IMR-90 (cell line): ENCODE data around the gene TANGO6. TPM values are rescaled to one million over a fixed set of nuclear protein-coding genes. Genes with fewer than 3 reads are reported as not detected.

Experiments
- ATAC-seq: fragments of 200-7000 bp; cut with Tn5 transposase; 2 replicates; pipeline ENCODE4 v1.9.1; 2020; ENCODE audit warnings: low read depth, mild to moderate bottlenecking, moderate library complexity
- BruUV-seq: library from RNA; stranded (reverse); fragments of 400-500 nt; replicated peaks from 2 replicates; lab custom pipeline; 2021; lab: Mats Ljungman, UMichigan
- CTCF ChIA-PET: fragments of 300-600 bp; formaldehyde crosslinking; extraction: SDS; loops from one replicate; lab custom pipeline; 2021; ENCODE audit warnings: antibody characterized with exemption; lab: Yijun Ruan, JAX
- POLR2A ChIA-PET: fragments of 300-600 bp; sonication (Branson Sonifier 250); formaldehyde crosslinking; loops from one replicate; lab custom pipeline; 2022; ENCODE audit warnings: antibody characterized with exemption; ENCODE audit not compliant: unreplicated experiment; lab: Charles Lee
- DNase-seq: peaks from one replicate; pipeline ENCODE4 v3.0.0; 2013
- H2AFZ ChIP-seq: replicated peaks from 2 replicates; pipeline ENCODE3; 2013; ENCODE audit warnings: low read length, mild to moderate bottlenecking; ENCODE audit not compliant: poor library complexity
- H2AK5ac ChIP-seq: 2 replicates; pipeline ENCODE4 v1.6.1; 2013; ENCODE audit warnings: low read depth, low read length, inconsistent platforms
- H2AK9ac ChIP-seq: replicated peaks from 2 replicates; pipeline ENCODE3; 2013; ENCODE audit warnings: mild to moderate bottlenecking, low read depth, low read length, moderate library complexity; ENCODE audit not compliant: poor library complexity
- H2BK120ac ChIP-seq: 2 replicates; pipeline ENCODE4 v1.6.1; 2013; ENCODE audit warnings: low read depth, low read length, inconsistent platforms
- H2BK15ac ChIP-seq: 3 replicates; pipeline ENCODE4 v1.6.1; 2013; ENCODE audit warnings: low read depth, low read length, inconsistent platforms
- H2BK20ac ChIP-seq: 2 replicates; pipeline ENCODE4 v1.6.1; 2013; ENCODE audit warnings: low read depth, mild to moderate bottlenecking, inconsistent platforms, low read length, moderate library complexity
- H2BK5ac ChIP-seq: 2 replicates; pipeline ENCODE4 v1.6.1; 2013; ENCODE audit warnings: mild to moderate bottlenecking, low read depth, low read length, inconsistent platforms; ENCODE audit not compliant: poor library complexity, severe bottlenecking
- H3K14ac ChIP-seq: replicated peaks from 2 replicates; pipeline ENCODE4 v1.6.1; 2013; ENCODE audit warnings: low read depth, low read length, inconsistent platforms
- H3K18ac ChIP-seq: 2 replicates; pipeline ENCODE4 v1.6.1; 2013; ENCODE audit warnings: low read depth, low read length, control low read depth
- H3K23ac ChIP-seq: 2 replicates; pipeline ENCODE4 v1.6.1; 2013; ENCODE audit warnings: low read depth, low read length, inconsistent platforms
- H3K27ac ChIP-seq: 2 replicates; pipeline ENCODE4 v1.5.1; 2013; ENCODE audit warnings: mild to moderate bottlenecking, control low read depth, low read length; ENCODE audit not compliant: insufficient read depth
- H3K27me3 ChIP-seq: 2 replicates; pipeline ENCODE4 v1.6.1; 2013; ENCODE audit warnings: low read length; ENCODE audit not compliant: control insufficient read depth, insufficient read depth
- H3K36me3 ChIP-seq: 2 replicates; pipeline ENCODE4 v1.6.1; 2013; ENCODE audit warnings: low read length, mixed read lengths; ENCODE audit not compliant: control insufficient read depth, insufficient read depth
- H3K4ac ChIP-seq: 2 replicates; pipeline ENCODE4 v1.6.1; 2013; ENCODE audit warnings: low read depth, low read length, inconsistent platforms
- H3K4me1 ChIP-seq: 2 replicates; pipeline ENCODE4 v1.6.1; 2013; ENCODE audit warnings: low read length, mixed read lengths; ENCODE audit not compliant: control insufficient read depth, insufficient read depth
- H3K4me2 ChIP-seq: 2 replicates; pipeline ENCODE4 v1.6.1; 2013; ENCODE audit warnings: low read depth, mild to moderate bottlenecking, control low read depth, low read length, moderate library complexity
- H3K4me3 ChIP-seq: 2 replicates; pipeline ENCODE4 v1.5.1; 2013; ENCODE audit warnings: low read depth, mild to moderate bottlenecking, control low read depth, low read length, moderate library complexity; ENCODE audit not compliant: insufficient read depth
- H3K56ac ChIP-seq: 2 replicates; pipeline ENCODE4 v1.6.1; 2013; ENCODE audit warnings: low read length, inconsistent platforms; ENCODE audit not compliant: insufficient read depth; ENCODE audit errors: extremely low read depth
- H3K79me1 ChIP-seq, 2 experiments: 2 replicates each; pipeline ENCODE4 v1.6.1; 2013; ENCODE audit warnings: low read length in 2 of 2, inconsistent platforms in 1 of 2, low read depth in 1 of 2
- H3K9ac ChIP-seq: 2 replicates; pipeline ENCODE4 v1.6.1; 2013; ENCODE audit warnings: low read depth, low read length, control low read depth
- H3K9me1 ChIP-seq: 2 replicates; pipeline ENCODE4 v1.6.1; 2013; ENCODE audit warnings: low read length, inconsistent platforms; ENCODE audit not compliant: insufficient read depth
- H3K9me3 ChIP-seq: 2 replicates; pipeline ENCODE4 v1.6.1; 2013; ENCODE audit warnings: low read length; ENCODE audit not compliant: control insufficient read depth, insufficient read depth
- H4K20me1 ChIP-seq: 2 replicates; pipeline ENCODE4 v1.6.1; 2013; ENCODE audit warnings: low read length, inconsistent platforms; ENCODE audit not compliant: insufficient read depth
- H4K5ac ChIP-seq: 2 replicates; pipeline ENCODE4 v1.6.1; 2013; ENCODE audit warnings: mild to moderate bottlenecking, low read depth, low read length, control low read depth
- H4K8ac ChIP-seq, 2 experiments: 2 replicates each; pipeline ENCODE4 v1.6.1; 2013; ENCODE audit warnings: low read depth in 2 of 2, low read length in 2 of 2, control low read depth in 1 of 2, inconsistent platforms in 1 of 2
- H4K91ac ChIP-seq: 2 replicates; pipeline ENCODE4 v1.6.1; 2013; ENCODE audit warnings: low read depth, low read length, inconsistent platforms; ENCODE audit not compliant: insufficient read depth
- FOS ChIP-seq: fragments of 150-350 bp; IDR thresholded peaks from 2 replicates; pipeline ENCODE4 v1.6.1; 2016; ENCODE audit warnings: low read depth, low read length
- MAZ ChIP-seq: IDR thresholded peaks from 2 replicates; pipeline ENCODE4 v1.6.1; 2012; ENCODE audit warnings: low read depth, mild to moderate bottlenecking, low read length, improper control_type of control experiment, moderate library complexity, borderline replicate concordance
- MXI1 ChIP-seq: IDR thresholded peaks from 2 replicates; pipeline ENCODE4 v1.6.1; 2012; ENCODE audit warnings: low read depth, mild to moderate bottlenecking, low read length, moderate library complexity, borderline replicate concordance
- POLR2A ChIP-seq: IDR thresholded peaks from 2 replicates; pipeline ENCODE4 v1.6.1; 2012; ENCODE audit warnings: mild to moderate bottlenecking, low read depth, low read length
- RAD21 ChIP-seq: IDR thresholded peaks from 2 replicates; pipeline ENCODE4 v1.6.1; 2012; ENCODE audit warnings: low read length, improper control_type of control experiment
- RCOR1 ChIP-seq: IDR thresholded peaks from 2 replicates; pipeline ENCODE4 v1.6.1; 2012; ENCODE audit warnings: mild to moderate bottlenecking, low read length, improper control_type of control experiment; ENCODE audit not compliant: insufficient replicate concordance
- RFX5 ChIP-seq: IDR thresholded peaks from 2 replicates; pipeline ENCODE4 v1.8.0; 2012; ENCODE audit warnings: low read depth, mild to moderate bottlenecking, low read length, moderate library complexity
- SMC3 ChIP-seq: fragments of 150-350 bp; IDR thresholded peaks from 2 replicates; pipeline ENCODE4 v1.6.1; 2016; ENCODE audit warnings: low read depth, mild to moderate bottlenecking, antibody characterized with exemption, low read length, moderate library complexity
- WGBS, 2 experiments: methylation state at CpG; one replicate each; pipeline versions ENCODE4 v1.1.5 to v1.1.7; 2013; ENCODE audit warnings: missing lambda C conversion rate in 2 of 2; ENCODE audit not compliant: insufficient read length in 1 of 2; ENCODE audit errors: extremely low coverage in 2 of 2; 5-methylcytosine and 5-hydroxymethylcytosine counted together
- dilution Hi-C: fragments of 300-500 bp; cut with HindIII; formaldehyde crosslinking; loops from one replicate; pipeline ENCODE4 v1.14.3; 2018; ENCODE audit warnings: low sequenced_read_pairs; ENCODE audit not compliant: unreplicated experiment
- in situ Hi-C: fragments of 300-500 bp; cut with MboI; formaldehyde crosslinking; loops from 3 replicates; pipeline ENCODE4 v1.14.3; 2019; ENCODE audit warnings: low sequenced_read_pairs, inconsistent platforms, mixed read lengths
- intact Hi-C: fragments of 100-400 bp; cut with micrococcal nuclease; formaldehyde crosslinking; loops from 2 replicates; pipeline ENCODE4 v1.10.0; 2022
- polyA plus RNA-seq, 3 experiments: library from polyadenylated mRNA; depleted of rRNA; stranded (reverse); fragments of >200 nt; gene quantifications; 2 replicates each; pipeline ENCODE4 v1.2.3, GENCODE V29; 2012; ENCODE audit warnings: low replicate concordance in 1 of 3
- total RNA-seq: library from RNA; depleted of rRNA; stranded (reverse); fragments of >200 nt; gene quantifications from 2 replicates; pipeline ENCODE4 v1.2.3, GENCODE V29; 2012

TANGO6 gene
- total and polyA plus RNA-seq, 2 of the 4 experiments (the other 2 are of a cell fraction) = 6.7 to 22.4 TPM

DNA sequence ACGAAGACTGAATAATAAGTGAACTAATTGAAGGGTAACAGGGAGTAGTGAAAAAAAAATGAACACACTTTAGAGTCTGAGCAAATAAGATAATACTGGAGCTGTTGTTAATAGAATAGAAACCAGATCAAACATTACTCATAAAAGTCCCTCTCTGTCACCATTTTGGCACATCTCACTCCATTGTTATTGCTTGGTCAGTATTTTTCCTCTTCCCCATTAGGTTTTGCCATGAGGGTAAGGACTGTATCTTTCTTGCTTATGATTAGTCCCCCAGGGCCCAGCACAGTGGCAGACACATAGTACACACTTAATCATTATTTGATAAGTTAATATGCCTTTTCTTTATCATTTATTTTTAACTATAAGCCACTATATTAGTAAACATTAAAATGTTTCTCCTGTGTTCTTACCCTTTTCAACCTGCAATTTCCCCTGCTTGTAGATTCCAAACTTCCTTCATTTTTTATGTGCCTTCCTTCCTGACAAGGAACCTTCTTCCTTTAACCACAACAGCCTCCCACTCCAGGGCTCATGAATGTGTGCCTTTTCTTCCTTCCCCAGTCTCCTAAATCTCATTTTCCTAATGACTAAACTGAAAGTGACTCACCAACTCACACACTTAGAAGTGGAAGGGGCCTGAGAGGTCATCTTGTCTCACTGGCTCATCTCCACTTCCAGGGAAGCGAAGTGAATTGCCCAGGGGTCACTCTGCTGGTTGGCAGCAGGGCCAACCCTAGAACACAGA, 173.9 kb downstream of the TANGO6 start:
- Histone ChIP-seq H3K23ac (no peak overlapping the region), H3K4me3 (no peak overlapping the region), H4K8ac (no peak overlapping the region; a peak in 1 of 4 replicates), H3K27me3 (no peaks in the 10 kb centered on the region), H3K9ac (no peak overlapping the region), H4K20me1 (no peaks in the 10 kb centered on the region), H3K27ac (no peak overlapping the region), H2AFZ (no peak overlapping the region), H3K4me2 (no peak overlapping the region), H3K36me3 (no peaks in the 10 kb centered on the region), H2BK15ac (no peak overlapping the region), H3K9me3 (no peaks in the 10 kb centered on the region), H3K9me1 (peaks cover 8% of the 10 kb centered on the region; the same call in 1 of the 2 replicates), H3K4me1 (peaks cover 6% of the 10 kb centered on the region), H3K4ac (no peak overlapping the region; the same call in 1 of the 2 replicates), H2BK120ac (no peak overlapping the region), H4K5ac (no peak overlapping the region), H4K91ac (no peak overlapping the region), H3K56ac (no peak overlapping the region), H3K18ac (no peak overlapping the region), H3K14ac (0 out of 2 replicates have a peak overlapping the region, but pooled peaks have one; percentile 1), H2AK9ac (no peak overlapping the region), H2BK20ac (no peak overlapping the region), H3K79me1 (no peaks in the 10 kb centered on the region), H2AK5ac (no peak overlapping the region), H2BK5ac (peak overlapping the region; percentile 4)
- TF ChIP-seq POLR2A (no peak), RAD21 (0 out of 2 replicates have a peak, but pooled peaks have one; percentile 15), FOS (peak; percentile 75), MAZ (no peak), RCOR1 (no peak), RFX5 (no peak), SMC3 (0 out of 2 replicates have a peak, but pooled peaks have one; percentile 7), MXI1 (no peak)
- dilution Hi-C loops (no loop called here), intact Hi-C loops (no loop called here), in situ Hi-C loops (no loop called here)
- no CpG with 5 or more reads among the region's 2 CpGs for WGBS, 2 experiments
- ChIA-PET POLR2A (no interaction called here), CTCF (no interaction called here)
- DNase-seq (peak; percentile 85), ATAC-seq (peak; percentile 93)
- BruUV-seq = no TSS peak
